Transverse colon (tissue), 4 donors: Measurements from ENCODE around the gene PEF1.

Experiments
- CTCF ChIP-seq, 5 experiments: fragments of 200-600 bp in 3 of 5; fragments of 450-650 bp in 2 of 5; sonication (generic) in 3 of 5; IDR thresholded peaks; 1 replicate in 2 of 5; 2 replicates in 3 of 5; pipeline ENCODE4 v1.5.1; 2016 to 2017; ENCODE audit warnings: antibody characterized with exemption in 5 of 5, inconsistent platforms in 3 of 5, mild to moderate bottlenecking in 2 of 5, moderate library complexity in 1 of 5
- POLR2A ChIP-seq: fragments of 450-650 bp; IDR thresholded peaks from one replicate; pipeline ENCODE4 v1.6.1; 2016; ENCODE audit warnings: antibody characterized with exemption, mild to moderate bottlenecking, moderate library complexity
- POLR2AphosphoS5 ChIP-seq, 3 donors: sonication (generic); formaldehyde crosslinking; IDR thresholded peaks; one replicate each; pipeline ENCODE4 v1.6.1; 2016; ENCODE audit warnings: antibody characterized with exemption in 3 of 3

- TF ChIP-seq CTCF (IDR thresholded peaks at IDR 0.05) = no peak
- TF ChIP-seq POLR2A = no peak
- TF ChIP-seq POLR2AphosphoS5 (IDR thresholded peaks at IDR 0.05) = no peak
These were observed 12.0 kb downstream of the PEF1 start for GRCh38 chr1:31632649-31633048.
